Gastroesophageal sphincter (tissue), 3 donors: ENCODE results near the gene SV2C.

Experiments used
- POLR2A ChIP-seq, 2 donors: fragments of 450-650 bp; IDR thresholded peaks; one replicate each; pipeline ENCODE4 v1.6.1; 2017; ENCODE audit warnings: antibody characterized with exemption in 2 of 2, mild to moderate bottlenecking in 2 of 2, moderate library complexity in 1 of 2
- TF ChIP-seq, protein P1 (sequence below), 4 experiments: fragments of 200-600 bp in 2 of 4; fragments of 450-650 bp in 2 of 4; sonication (generic) in 1 of 4; IDR thresholded peaks; one replicate each; pipeline ENCODE4 v1.5.1; 2017 to 2019; ENCODE audit warnings: antibody characterized with exemption in 4 of 4, mild to moderate bottlenecking in 2 of 4, moderate library complexity in 2 of 4

GRCh38 chr5:76099286-76099702 is 16.1 kb downstream of the SV2C start:
- TF ChIP-seq, protein P1, sequence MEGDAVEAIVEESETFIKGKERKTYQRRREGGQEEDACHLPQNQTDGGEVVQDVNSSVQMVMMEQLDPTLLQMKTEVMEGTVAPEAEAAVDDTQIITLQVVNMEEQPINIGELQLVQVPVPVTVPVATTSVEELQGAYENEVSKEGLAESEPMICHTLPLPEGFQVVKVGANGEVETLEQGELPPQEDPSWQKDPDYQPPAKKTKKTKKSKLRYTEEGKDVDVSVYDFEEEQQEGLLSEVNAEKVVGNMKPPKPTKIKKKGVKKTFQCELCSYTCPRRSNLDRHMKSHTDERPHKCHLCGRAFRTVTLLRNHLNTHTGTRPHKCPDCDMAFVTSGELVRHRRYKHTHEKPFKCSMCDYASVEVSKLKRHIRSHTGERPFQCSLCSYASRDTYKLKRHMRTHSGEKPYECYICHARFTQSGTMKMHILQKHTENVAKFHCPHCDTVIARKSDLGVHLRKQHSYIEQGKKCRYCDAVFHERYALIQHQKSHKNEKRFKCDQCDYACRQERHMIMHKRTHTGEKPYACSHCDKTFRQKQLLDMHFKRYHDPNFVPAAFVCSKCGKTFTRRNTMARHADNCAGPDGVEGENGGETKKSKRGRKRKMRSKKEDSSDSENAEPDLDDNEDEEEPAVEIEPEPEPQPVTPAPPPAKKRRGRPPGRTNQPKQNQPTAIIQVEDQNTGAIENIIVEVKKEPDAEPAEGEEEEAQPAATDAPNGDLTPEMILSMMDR (IDR thresholded peaks at IDR 0.05): no peak
- no peak for TF ChIP-seq POLR2A (IDR thresholded peaks at IDR 0.05)
